ENCODE measurements around the gene SCFD2.
"Not testable (repeated sequence)": the region's sequence is repeated elsewhere in the genome, so short reads cannot be mapped to it uniquely, and the experiment has no call there.

SCFD2 gene

GRCh38 chr4:53094040-53094439, 271.8 kb downstream of the SCFD2 start:
- DNase-seq, result no peak

- no peak for DNase-seq
Observed at GRCh38 chr4:53089936-53090729, 275.7 kb downstream of the SCFD2 start.

GRCh38 chr4:53088152-53088551, 277.7 kb downstream of the SCFD2 start:
- DNase-seq, result no peak

GRCh38 chr4:53076374-53076958, 289.4 kb downstream of the SCFD2 start:
- no peak for DNase-seq

- no peak for DNase-seq
Observed at GRCh38 chr4:53075162-53075785, 290.6 kb downstream of the SCFD2 start.

GRCh38 chr4:53068755-53069330, 297.0 kb downstream of the SCFD2 start:
- no peak for DNase-seq

- DNase-seq, result no peak
Observed at GRCh38 chr4:53067125-53067802, 298.6 kb downstream of the SCFD2 start.

GRCh38 chr4:53066155-53066554, 299.7 kb downstream of the SCFD2 start:
- no peak for DNase-seq

GRCh38 chr4:53064609-53065008, 301.3 kb downstream of the SCFD2 start:
- no peak for DNase-seq

GRCh38 chr4:53061091-53061850, 304.6 kb downstream of the SCFD2 start:
- DNase-seq, result no peak

- DNase-seq, result no peak
Observed at GRCh38 chr4:53060278-53060677, 305.6 kb downstream of the SCFD2 start.

- DNase-seq, result no peak
Observed at GRCh38 chr4:53059871-53060270, 306.0 kb downstream of the SCFD2 start.

- DNase-seq, result no peak
Observed at GRCh38 chr4:53059256-53059655, 306.6 kb downstream of the SCFD2 start.

- DNase-seq, result no peak
Observed at GRCh38 chr4:53057679-53058078, 308.2 kb downstream of the SCFD2 start.

- not testable (repeated sequence) for DNase-seq
Observed at GRCh38 chr4:53057108-53057507, 308.8 kb downstream of the SCFD2 start.

GRCh38 chr4:53055716-53056403, 310.0 kb downstream of the SCFD2 start:
- DNase-seq, result no peak

GRCh38 chr4:53055274-53055673, 310.6 kb downstream of the SCFD2 start:
- no peak for DNase-seq

- no peak for DNase-seq
Observed at GRCh38 chr4:53050361-53050774, 315.5 kb downstream of the SCFD2 start.

GRCh38 chr4:53049528-53049927, 316.3 kb downstream of the SCFD2 start:
- DNase-seq, result no peak

- DNase-seq, result no peak
Observed at GRCh38 chr4:53044651-53044960, 321.3 kb downstream of the SCFD2 start.

GRCh38 chr4:53043891-53044650, 321.8 kb downstream of the SCFD2 start:
- DNase-seq, result no peak
